Liver (tissue), 9 donors: Measurements from ENCODE around the gene MAP3K13. TPM values are rescaled to one million over a fixed set of nuclear protein-coding genes. Genes with fewer than 3 reads are reported as not detected.

Experiments
- DNase-seq: peaks from one replicate; pipeline ENCODE4 v3.0.0-alpha.2; 2017; ENCODE audit warnings: low spot score
- H3K27ac ChIP-seq, 2 donors: one replicate each; pipeline ENCODE4 v1.7.0; 2013; ENCODE audit warnings: inconsistent platforms in 2 of 2, low read length in 2 of 2, control low read depth in 1 of 2, low read depth in 1 of 2, mild to moderate bottlenecking in 1 of 2
- H3K27me3 ChIP-seq, 4 donors: one replicate each; pipeline versions ENCODE4 v1.6.1 to v1.7.0; 2013; ENCODE audit warnings: low read length in 3 of 4, inconsistent platforms in 1 of 4, mild to moderate bottlenecking in 1 of 4, moderate library complexity in 1 of 4; ENCODE audit not compliant: control insufficient read depth in 4 of 4, insufficient read depth in 4 of 4
- H3K36me3 ChIP-seq, 4 donors: one replicate each; pipeline versions ENCODE4 v1.6.1 to v1.7.0; 2013; ENCODE audit warnings: low read length in 3 of 4, mild to moderate bottlenecking in 3 of 4, low read depth in 1 of 4, moderate library complexity in 1 of 4; ENCODE audit not compliant: control insufficient read depth in 4 of 4, insufficient read depth in 3 of 4
- H3K4me1 ChIP-seq, 4 donors: one replicate each; pipeline versions ENCODE4 v1.6.1 to v1.7.0; 2013; ENCODE audit warnings: low read length in 3 of 4, mild to moderate bottlenecking in 3 of 4, moderate library complexity in 1 of 4; ENCODE audit not compliant: control insufficient read depth in 4 of 4, insufficient read depth in 4 of 4
- H3K4me3 ChIP-seq, 3 donors: one replicate each; pipeline versions ENCODE4 v1.6.1 to v1.7.0; 2013; ENCODE audit warnings: low read length in 3 of 3, control low read depth in 1 of 3, low read depth in 1 of 3, mild to moderate bottlenecking in 1 of 3
- H3K9ac ChIP-seq, 2 donors: one replicate each; pipeline ENCODE4 v1.7.0; 2013; ENCODE audit warnings: low read length in 2 of 2, mild to moderate bottlenecking in 2 of 2, moderate library complexity in 2 of 2, control low read depth in 1 of 2, low read depth in 1 of 2
- H3K9me3 ChIP-seq, 4 donors: one replicate each; pipeline versions ENCODE4 v1.6.1 to v1.7.0; 2013; ENCODE audit warnings: low read length in 3 of 4; ENCODE audit not compliant: control insufficient read depth in 4 of 4
- ATF3 ChIP-seq: IDR thresholded peaks from 2 replicates; pipeline ENCODE4 v1.6.1; 2016; ENCODE audit warnings: antibody characterized with exemption
- CTCF ChIP-seq: fragments of 150-350 bp; IDR thresholded peaks from 2 replicates; pipeline ENCODE4 v1.5.1; 2017; ENCODE audit warnings: improper control_type of control experiment, low read depth, low read length; ENCODE audit not compliant: missing input control
- EGR1 ChIP-seq, 2 donors: IDR thresholded peaks; 2 replicates each; pipeline ENCODE4 v1.6.1; 2016 to 2018; ENCODE audit warnings: antibody characterized with exemption in 2 of 2, low read depth in 2 of 2
- MAX ChIP-seq: IDR thresholded peaks from 2 replicates; pipeline ENCODE4 v1.6.1; 2016; ENCODE audit warnings: antibody characterized with exemption
- NR2F2 ChIP-seq: IDR thresholded peaks from 2 replicates; pipeline ENCODE4 v1.6.1; 2016; ENCODE audit warnings: antibody characterized with exemption
- RAD21 ChIP-seq, 2 donors: IDR thresholded peaks; 2 replicates each; pipeline ENCODE4 v1.6.1; 2016; ENCODE audit warnings: antibody characterized with exemption in 2 of 2, mild to moderate bottlenecking in 2 of 2
- REST ChIP-seq: IDR thresholded peaks from 2 replicates; pipeline ENCODE4 v1.6.1; 2016; ENCODE audit warnings: antibody characterized with exemption, mild to moderate bottlenecking
- SP1 ChIP-seq: IDR thresholded peaks from 2 replicates; pipeline ENCODE4 v1.6.1; 2018; ENCODE audit warnings: antibody characterized with exemption, mild to moderate bottlenecking
- TAF1 ChIP-seq: conservative IDR thresholded peaks from 2 replicates; pipeline ENCODE4 v1.6.1; 2016; ENCODE audit warnings: antibody characterized with exemption, mild to moderate bottlenecking
- YY1 ChIP-seq: IDR thresholded peaks from 2 replicates; pipeline ENCODE4 v1.6.1; 2016; ENCODE audit warnings: antibody characterized with exemption, mild to moderate bottlenecking
- ZBTB33 ChIP-seq: IDR thresholded peaks from 2 replicates; pipeline ENCODE4 v1.6.1; 2016; ENCODE audit warnings: antibody characterized with exemption
- WGBS: extraction: QIAGEN DNeasy Blood & Tissue Kit; methylation state at CpG from one replicate; pipeline ENCODE4 v1.1.7; 2013; 5-methylcytosine and 5-hydroxymethylcytosine counted together
- polyA plus RNA-seq, 2 donors: library from polyadenylated mRNA; stranded (reverse) in 1 of 2; unstranded in 1 of 2; fragments of 200-250 nt in 1 of 2; fragments of >200 nt in 1 of 2; fragmentation: Nextera tagmentation in 1 of 2; extraction: Ambion mirVana in 1 of 2; gene quantifications; one replicate each; pipeline versions ENCODE4 v1.2.1 to v1.2.3, GENCODE V29; 2013 to 2015
- total RNA-seq, 2 donors: library from RNA; depleted of rRNA; stranded (reverse); fragments of >200 nt; gene quantifications; one replicate each; pipeline ENCODE4 v1.2.3, GENCODE V29; 2014
- donor health status: healthy.
- donor health status: healthy.
- donor health status: healthy.
- donor health status: healthy.
- donor health status: healthy.

Gene MAP3K13
- total and polyA plus RNA-seq, 4 donors, result 11.3 to 38.1 (median 26.5) TPM

GRCh38 chr3:185484296-185484695 is 121.4 kb downstream of the MAP3K13 start:
- no peak for DNase-seq
- H3K27ac ChIP-seq, result no peak overlapping the region
- no peaks in the 10 kb centered on the region for H3K9me3 ChIP-seq
- no peaks in the 10 kb centered on the region for H3K27me3 ChIP-seq
- 89% methylated on average over 3 of the region's 3 CpGs for WGBS
- H3K36me3 ChIP-seq, result peaks cover 5 to 55% (median 35%) of the 10 kb centered on the region in 4 donors
- no peak for TF ChIP-seq NR2F2
- TF ChIP-seq YY1, result no peak
- TF ChIP-seq MAX, result no peak
- no peak for TF ChIP-seq REST
- no peak overlapping the region for H3K9ac ChIP-seq
- no peak overlapping the region for H3K4me3 ChIP-seq
- H3K4me1 ChIP-seq, result peaks cover 7 to 13% (median 12%) of the 10 kb centered on the region in 4 donors

- TF ChIP-seq CTCF (no peak), REST (no peak), TAF1 (no peak), SP1 (no peak), ZBTB33 (no peak), RAD21 (IDR thresholded peaks at IDR 0.05) (no peak), ATF3 (no peak), EGR1 (IDR thresholded peaks at IDR 0.05; ENCODE audit: low read depth in 2 of 2) (no peak)
- no peaks in the 10 kb centered on the region for H3K9me3 ChIP-seq
- no peak overlapping the region for H3K9ac ChIP-seq
- peaks cover 4 to 40% (median 17%) of the 10 kb centered on the region in 4 donors for H3K36me3 ChIP-seq
- no peak overlapping the region for H3K4me3 ChIP-seq
- DNase-seq, result no peak
- H3K27ac ChIP-seq, result no peak overlapping the region
- H3K4me1 ChIP-seq, result peaks cover 7 to 17% (median 13%) of the 10 kb centered on the region in 4 donors
- WGBS, result 95% methylated on average over 5 of the region's 5 CpGs
- no peaks in the 10 kb centered on the region for H3K27me3 ChIP-seq
Observed at GRCh38 chr3:185486394-185486793, 123.5 kb downstream of the MAP3K13 start.
